A549 (cell line): ENCODE results near the gene CMPK2. TPM values are rescaled to one million over a fixed set of nuclear protein-coding genes. Genes with fewer than 3 reads are reported as not detected.

Experiments
- ATAC-seq, 2 experiments: fragments of 200-7000 bp in 1 of 2; fragments of >200 bp in 1 of 2; cut with Nextera tagmentation in 1 of 2; cut with Tn5 transposase in 1 of 2; 3 replicates each; pipeline versions ENCODE4 v1.8.0 to v1.9.1; 2018 to 2020; ENCODE audit warnings: mild to moderate bottlenecking in 1 of 2, moderate library complexity in 1 of 2
- CTCF ChIA-PET: fragments of 300-600 bp; sonication (Branson Sonifier 250); formaldehyde crosslinking; extraction: SDS; loops from one replicate; lab custom pipeline; 2021; ENCODE audit warnings: antibody characterized with exemption, inconsistent platforms; lab: Yijun Ruan, JAX
- POLR2A ChIA-PET: fragments of 350-600 bp; formaldehyde crosslinking; extraction: SDS; loops from one replicate; lab custom pipeline; 2021; ENCODE audit warnings: antibody characterized with exemption, inconsistent platforms; lab: Yijun Ruan, JAX
- DNase-seq, 2 experiments: peaks; one replicate each; pipeline versions ENCODE4 v3.0.0 to v3.0.0-alpha.2; 2011 to 2016; ENCODE audit warnings: low read depth in 1 of 2, low spot score in 1 of 2
- FAIRE-seq: peaks from 2 replicates; lab custom pipeline; 2011; peaks lifted over from hg19 to GRCh38; lab: Jason Lieb, UNC
- H3K27ac ChIP-seq, 2 experiments: fragments of >200 bp; sonication (Bioruptor Twin); formaldehyde crosslinking; 3 replicates each; pipeline ENCODE4 v1.5.1; 2016 to 2017
- H3K4me1 ChIP-seq: fragments of >200 bp; sonication (Bioruptor Twin); formaldehyde crosslinking; 3 replicates; pipeline ENCODE4 v1.6.1; 2016
- H3K4me2 ChIP-seq: fragments of >200 bp; sonication (Bioruptor Twin); formaldehyde crosslinking; 3 replicates; pipeline ENCODE4 v1.6.1; 2016
- H3K4me3 ChIP-seq: fragments of >200 bp; sonication (Bioruptor Twin); formaldehyde crosslinking; 3 replicates; pipeline ENCODE4 v1.5.1; 2016
- H3K9me3 ChIP-seq: fragments of >200 bp; sonication (Bioruptor Twin); formaldehyde crosslinking; 3 replicates; pipeline ENCODE4 v1.6.1; 2016
- BHLHE40 ChIP-seq: IDR thresholded peaks from 2 replicates; pipeline ENCODE4 v1.6.1; 2012; ENCODE audit warnings: low read depth, low read length, inconsistent platforms
- CHD4 ChIP-seq: fragments of 200-600 bp; sonication (generic); IDR thresholded peaks from 2 replicates; pipeline ENCODE4 v1.6.1; 2016; ENCODE audit warnings: antibody characterized with exemption, mild to moderate bottlenecking, borderline replicate concordance
- E2F6 ChIP-seq: IDR thresholded peaks from 2 replicates; pipeline ENCODE4 v1.6.1; 2012; ENCODE audit warnings: low read depth, borderline replicate concordance
- EHMT2 ChIP-seq: fragments of 200-600 bp; sonication (generic); IDR thresholded peaks from 2 replicates; pipeline ENCODE4 v1.6.1; 2016; ENCODE audit warnings: antibody characterized with exemption, low read depth, mild to moderate bottlenecking, moderate library complexity
- ESRRA ChIP-seq: fragments of 150-350 bp; IDR thresholded peaks from 2 replicates; pipeline ENCODE4 v1.6.1; 2014; ENCODE audit warnings: mild to moderate bottlenecking, low read length, borderline replicate concordance
- FOSB ChIP-seq: fragments of 250-450 bp; sonication (Bioruptor Pico); IDR thresholded peaks from 2 replicates; pipeline ENCODE4 v1.5.0; 2020; ENCODE audit warnings: mild to moderate bottlenecking, moderate library complexity
- FOSL2 ChIP-seq, 2 experiments: fragments of 450-650 bp in 1 of 2; fragments of >200 bp in 1 of 2; sonication (Bioruptor Twin) in 1 of 2; formaldehyde crosslinking; IDR thresholded peaks; 2 replicates each; pipeline versions ENCODE4 v1.5.0 to v1.6.1; 2016 to 2020; ENCODE audit warnings: mild to moderate bottlenecking in 1 of 2, moderate library complexity in 1 of 2
- HES2 ChIP-seq: fragments of >200 bp; sonication (Bioruptor Twin); formaldehyde crosslinking; IDR thresholded peaks from 2 replicates; pipeline ENCODE4 v1.6.1; 2016
- JUNB ChIP-seq: fragments of >200 bp; sonication (Bioruptor Twin); formaldehyde crosslinking; IDR thresholded peaks from 2 replicates; pipeline ENCODE4 v1.6.1; 2016
- KDM1A ChIP-seq: fragments of 200-600 bp; sonication (generic); IDR thresholded peaks from 2 replicates; pipeline ENCODE4 v1.6.1; 2016; ENCODE audit warnings: low read depth, mild to moderate bottlenecking
- MAFK ChIP-seq: fragments of 450-650 bp; IDR thresholded peaks from 2 replicates; pipeline ENCODE4 v1.6.1; 2014; ENCODE audit not compliant: partially characterized antibody
- RAD21 ChIP-seq, 2 experiments: fragments of >200 bp in 1 of 2; sonication (Bioruptor Twin) in 1 of 2; formaldehyde crosslinking in 1 of 2; IDR thresholded peaks in 1 of 2; conservative IDR thresholded peaks in 1 of 2; 2 replicates in 1 of 2; 3 replicates in 1 of 2; pipeline ENCODE4 v1.6.1; 2012 to 2018; ENCODE audit warnings: inconsistent platforms in 1 of 2
- RFX5 ChIP-seq: fragments of 450-650 bp; IDR thresholded peaks from 2 replicates; pipeline ENCODE4 v1.7.1; 2014; ENCODE audit warnings: antibody characterized with exemption, mild to moderate bottlenecking, moderate library complexity
- RNF2 ChIP-seq: fragments of 200-600 bp; sonication (generic); IDR thresholded peaks from 2 replicates; pipeline ENCODE4 v1.6.1; 2016; ENCODE audit warnings: low read depth, mild to moderate bottlenecking, antibody characterized with exemption, moderate library complexity, borderline replicate concordance
- SMC3 ChIP-seq: fragments of >200 bp; sonication (Bioruptor Twin); formaldehyde crosslinking; IDR thresholded peaks from 3 replicates; pipeline ENCODE4 v1.6.1; 2018; ENCODE audit warnings: inconsistent platforms
- SREBF2 ChIP-seq: fragments of 450-650 bp; IDR thresholded peaks from 2 replicates; pipeline ENCODE4 v1.6.1; 2014; ENCODE audit warnings: mild to moderate bottlenecking, moderate library complexity
- USF2 ChIP-seq: fragments of 450-650 bp; IDR thresholded peaks from 2 replicates; pipeline ENCODE4 v1.6.1; 2014; ENCODE audit warnings: antibody characterized with exemption
- ZFP36 ChIP-seq: fragments of 450-650 bp; IDR thresholded peaks from 2 replicates; pipeline ENCODE4 v1.6.1; 2014; ENCODE audit warnings: borderline replicate concordance; ENCODE audit not compliant: partially characterized antibody
- WGBS: methylation state at CpG from one replicate; pipeline ENCODE4 v1.1.6; 2017; ENCODE audit errors: missing lambda C conversion rate; 5-methylcytosine and 5-hydroxymethylcytosine counted together
- polyA plus RNA-seq, 4 experiments: library from polyadenylated mRNA; depleted of rRNA in 3 of 4; stranded (reverse); fragments of >200 nt; fragmentation: RNase III in 1 of 4; extraction: RNeasy Plus Mini Kit Qiagen cat#74134 plus additional on column Dnase treatment in 1 of 4; gene quantifications; 2 replicates in 3 of 4; 3 replicates in 1 of 4; pipeline ENCODE4 v1.2.3, GENCODE V29; 2011 to 2017
- TF ChIP-seq, protein P1 (sequence below): IDR thresholded peaks from 2 replicates; pipeline ENCODE4 v1.6.1; 2012

CMPK2 gene
- polyA plus RNA-seq, 2 of the 4 experiments (the other 2 are of a cell fraction), result 0.12 to 0.41 TPM

DNA sequence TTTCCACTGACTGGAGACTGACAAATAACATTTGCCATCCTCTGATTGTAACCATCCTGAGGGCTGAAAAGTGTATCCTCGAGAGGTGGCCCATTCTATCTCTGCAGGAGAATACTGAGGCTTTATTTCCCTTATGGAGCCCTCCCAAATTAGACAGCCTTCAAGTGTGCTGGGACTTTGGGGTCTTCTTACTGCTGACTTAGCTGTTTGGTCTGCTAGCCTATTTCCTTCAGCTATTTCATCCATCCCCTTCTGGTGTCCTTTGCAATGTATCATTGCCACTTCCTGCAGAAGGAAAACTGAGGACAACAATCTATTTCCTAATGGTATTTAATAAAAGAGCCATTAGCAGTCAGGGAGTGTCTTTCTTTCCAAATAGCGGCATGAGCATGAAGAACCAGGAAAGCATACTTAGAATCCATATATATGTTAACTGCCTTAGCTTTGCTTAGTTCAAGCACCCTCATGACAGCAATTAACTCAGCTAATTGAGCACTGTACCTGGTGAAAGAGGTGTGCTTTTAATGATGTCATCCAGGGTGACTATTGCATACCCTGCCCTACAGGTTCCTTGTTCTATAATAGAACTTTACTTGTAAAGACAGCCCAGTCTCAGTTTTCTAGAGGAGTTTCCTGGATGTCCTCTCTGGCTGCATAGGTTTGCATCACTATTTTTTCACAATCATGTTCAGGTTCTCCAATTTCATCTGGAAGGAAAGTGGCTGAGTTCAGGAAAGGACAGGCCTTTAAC lies 24.0 kb downstream of the CMPK2 start:
- Histone ChIP-seq H3K9me3 (peaks cover 23% of the 10 kb centered on the region; the same call in 2 of the 3 replicates), H3K4me3 (no peak overlapping the region), H3K4me1 (no peaks in the 10 kb centered on the region), H3K27ac (no peak overlapping the region), H3K4me2 (no peak overlapping the region)
- ChIA-PET CTCF (interaction anchor here (1.1 kb wide), 1 partner anchor 55 kb away, joined by 3 read pairs; no protein-coding TSS in a partner anchor), POLR2A (no interaction called here)
- TF ChIP-seq FOSB (CRISPR knock-in tag) (no peak), MAFK (peak; percentile 27), ESRRA (no peak), BHLHE40 (no peak)
- FAIRE-seq (no peak), ATAC-seq (no peak), DNase-seq (no peak)
- 2% methylated on average over 2 of the region's 2 CpGs for WGBS

GRCh38 chr2:6838673-6839319 lies 26.9 kb downstream of the CMPK2 start:
- H3K9me3 ChIP-seq, result no peaks in the 10 kb centered on the region; the same call in 2 of the 3 replicates
- TF ChIP-seq HES2, result no peak
- no peak for TF ChIP-seq SMC3
- TF ChIP-seq EHMT2, result no peak
- no peak for TF ChIP-seq SREBF2
- no peak for TF ChIP-seq FOSL2 (IDR thresholded peaks at IDR 0.05)
- no peak for TF ChIP-seq FOSL2 (CRISPR knock-in tag; IDR thresholded peaks at IDR 0.05)
- no peak for TF ChIP-seq E2F6
- TF ChIP-seq, protein P1, sequence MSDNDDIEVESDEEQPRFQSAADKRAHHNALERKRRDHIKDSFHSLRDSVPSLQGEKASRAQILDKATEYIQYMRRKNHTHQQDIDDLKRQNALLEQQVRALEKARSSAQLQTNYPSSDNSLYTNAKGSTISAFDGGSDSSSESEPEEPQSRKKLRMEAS, result no peak
- FAIRE-seq, result no peak
- no peak for ATAC-seq
- no peak overlapping the region for H3K4me3 ChIP-seq
- DNase-seq, result no peak
- WGBS, result 18% methylated on average over 4 of the region's 4 CpGs
- ChIA-PET POLR2A (no interaction called here), CTCF (interaction anchor here (2.0 kb wide), 1 partner anchor 27 kb away, joined by 6 read pairs; the partner anchor contains the start of gene CMPK2)
- no peaks in the 10 kb centered on the region for H3K4me1 ChIP-seq
- H3K27ac ChIP-seq, result no peak overlapping the region
- H3K4me2 ChIP-seq, result no peak overlapping the region

- no peak overlapping the region for H3K4me2 ChIP-seq
- no peaks in the 10 kb centered on the region for H3K4me1 ChIP-seq
- POLR2A ChIA-PET, result no interaction called here
- FAIRE-seq (no peak), ATAC-seq (no peak), DNase-seq (no peak)
- H3K27ac ChIP-seq, result no peak overlapping the region
- H3K4me3 ChIP-seq, result no peak overlapping the region
- 0 out of 3 replicates have a peak, but pooled peaks cover 7% of the 10 kb centered on the region for H3K9me3 ChIP-seq
- TF ChIP-seq CHD4 (no peak), ZFP36 (no peak), RFX5 (no peak), RAD21 (conservative IDR thresholded peaks at IDR 0.05 in 1 of 2, IDR thresholded peaks at IDR 0.05 in 1 of 2) (no peak), MAFK (no peak), HES2 (no peak), JUNB (no peak), USF2 (no peak), KDM1A (no peak), RNF2 (no peak)
- CTCF ChIA-PET, result no interaction called here
These were observed 30.2 kb downstream of the CMPK2 start for GRCh38 chr2:6835467-6835866.
